Putamen (tissue), 1 donor: ENCODE results near the gene RFX3.
"Not testable (repeated sequence)": the region's sequence is repeated elsewhere in the genome, so short reads cannot be mapped to it uniquely, and the experiment has no call there.

ENCODE experiments used
- DNase-seq: peaks from one replicate; pipeline ENCODE4 v3.0.0-alpha.2; 2016; ENCODE audit warnings: low spot score

RFX3 gene

GRCh38 chr9:3359048-3359692 lies 166.6 kb downstream of the RFX3 start:
- no peak for DNase-seq

- DNase-seq = no peak
These were observed 177.6 kb downstream of the RFX3 start for GRCh38 chr9:3348169-3348568.

GRCh38 chr9:3346549-3346948 lies 179.3 kb downstream of the RFX3 start:
- no peak for DNase-seq

- DNase-seq = no peak
These were observed 182.1 kb downstream of the RFX3 start for GRCh38 chr9:3343671-3344070.

GRCh38 chr9:3342159-3342777 lies 183.5 kb downstream of the RFX3 start:
- no peak for DNase-seq

GRCh38 chr9:3337515-3338225 lies 188.1 kb downstream of the RFX3 start:
- no peak for DNase-seq

DNA sequence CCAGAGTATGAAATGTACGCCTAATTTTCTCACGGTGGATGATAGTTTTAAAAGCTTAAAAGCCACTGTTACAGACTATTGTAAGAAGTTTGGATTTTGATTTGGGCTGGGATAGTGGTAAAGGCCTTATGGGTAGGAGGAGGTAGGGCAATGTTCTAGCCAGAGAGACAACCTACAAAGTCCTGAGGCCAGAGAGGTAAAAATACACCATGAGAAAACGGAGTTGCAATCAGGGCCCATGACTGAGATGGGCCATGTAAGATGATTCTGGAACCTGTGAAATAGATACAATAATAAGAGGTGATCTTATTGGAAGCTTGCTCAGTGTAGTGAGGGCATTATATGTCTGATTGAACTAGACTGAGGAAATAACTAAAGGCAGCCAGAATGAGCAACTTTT lies 188.8 kb downstream of the RFX3 start:
- no peak for DNase-seq

GRCh38 chr9:3332802-3333201 lies 193.0 kb downstream of the RFX3 start:
- DNase-seq = no peak

DNA sequence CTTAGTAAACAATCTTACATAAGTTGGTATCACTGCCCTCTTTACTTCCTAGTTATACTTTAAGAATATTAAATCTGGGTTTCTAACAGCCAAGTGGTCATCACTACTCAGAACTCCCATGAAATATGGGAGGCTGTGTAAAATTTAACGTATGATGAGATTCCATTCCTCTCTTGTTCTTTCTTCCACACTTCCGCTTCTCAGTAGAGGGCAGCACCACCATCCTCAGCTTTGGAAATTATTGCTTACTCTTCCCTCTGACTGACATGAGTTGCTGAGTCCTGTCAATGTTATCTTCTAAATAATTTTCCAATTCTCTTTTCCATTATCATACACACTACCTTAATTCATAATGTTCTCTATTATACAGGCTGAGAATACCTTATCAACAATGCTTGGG lies 194.0 kb downstream of the RFX3 start:
- no peak for DNase-seq

DNA sequence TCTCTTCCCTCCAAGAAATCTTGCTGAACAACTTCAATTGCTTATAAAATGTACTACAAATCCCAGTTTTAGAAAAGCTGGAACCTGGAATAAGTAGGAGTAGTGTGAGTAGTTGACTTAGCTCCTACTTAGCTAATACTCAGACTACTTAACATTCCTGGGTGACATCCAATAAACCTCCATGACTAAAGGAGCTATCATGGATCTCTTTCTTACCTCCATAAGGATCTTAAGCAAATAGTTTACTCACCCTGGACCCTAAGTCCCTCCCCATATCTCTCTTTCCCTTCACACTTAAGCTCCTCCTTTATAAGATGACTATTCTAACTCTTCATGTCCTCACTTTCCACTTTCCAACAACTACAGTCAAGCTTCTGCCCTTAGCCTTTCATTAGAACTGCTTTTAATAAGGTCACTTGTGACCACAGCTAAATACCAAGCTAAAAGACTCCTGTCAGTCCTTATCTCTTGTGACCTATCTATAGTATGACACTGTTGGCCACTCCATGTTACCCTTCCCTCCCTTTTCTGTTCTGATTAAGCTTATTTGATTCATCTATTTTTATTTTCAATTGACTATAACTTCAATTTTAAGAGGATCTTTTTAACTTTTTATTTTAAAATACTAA lies 194.9 kb downstream of the RFX3 start:
- no peak for DNase-seq

DNA sequence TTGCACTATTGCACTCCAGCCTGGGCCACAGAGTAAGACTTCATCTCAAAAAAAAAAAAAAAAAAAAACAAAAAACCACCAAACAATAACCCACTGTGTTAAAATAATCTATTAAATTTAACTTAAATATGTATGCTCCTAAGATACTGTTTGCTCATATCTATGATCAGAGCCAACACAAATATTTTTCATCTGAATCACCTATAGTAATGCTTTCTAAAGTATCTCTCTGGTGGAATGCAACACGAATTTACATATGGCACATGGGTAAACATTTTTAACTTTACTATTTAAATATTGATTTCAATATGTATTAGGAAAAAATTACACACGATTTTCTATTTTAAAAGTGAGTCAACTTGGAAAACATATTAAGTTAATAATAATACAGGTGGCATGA lies 196.4 kb downstream of the RFX3 start:
- no peak for DNase-seq

DNA sequence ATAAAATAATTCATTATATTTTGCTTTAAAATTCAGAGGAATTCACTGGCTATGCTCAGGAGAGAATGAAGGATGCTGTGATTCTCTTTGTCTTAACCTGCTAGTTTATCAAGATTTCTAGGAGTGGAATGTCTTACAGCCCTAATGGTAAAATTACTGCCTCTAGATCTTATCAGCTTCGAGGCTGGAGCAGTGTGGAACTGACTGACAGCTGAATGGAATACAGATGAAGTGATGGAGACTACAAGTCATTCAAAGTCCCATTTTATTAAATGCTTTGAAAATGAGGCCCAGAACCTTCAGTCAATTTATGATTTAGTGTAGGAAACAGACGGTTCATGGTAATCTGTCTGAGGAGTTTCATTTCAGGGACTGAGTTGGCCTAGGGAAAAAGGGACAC lies 202.1 kb downstream of the RFX3 start:
- no peak for DNase-seq

DNA sequence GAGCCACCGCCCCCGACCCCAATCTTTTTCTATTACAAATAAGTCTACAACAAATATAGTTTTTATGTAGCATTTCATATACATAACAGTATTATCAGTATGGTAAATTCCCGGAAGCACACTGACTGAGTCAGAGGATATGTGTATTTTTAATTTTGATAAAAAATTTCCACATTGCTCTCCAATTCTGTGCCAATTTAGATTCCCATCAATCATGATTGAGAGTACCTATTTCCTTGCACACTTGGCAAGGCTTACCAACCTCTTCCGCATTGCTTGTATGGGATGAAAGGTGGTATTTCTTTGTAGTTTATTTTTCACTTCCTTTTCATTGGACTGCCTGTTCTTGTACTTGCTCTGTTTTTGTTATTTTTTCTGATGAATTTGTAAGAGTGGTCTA lies 204.6 kb downstream of the RFX3 start:
- no peak for DNase-seq

- DNase-seq = not testable (repeated sequence)
These were observed 213.2 kb downstream of the RFX3 start for GRCh38 chr9:3312595-3312994.

DNA sequence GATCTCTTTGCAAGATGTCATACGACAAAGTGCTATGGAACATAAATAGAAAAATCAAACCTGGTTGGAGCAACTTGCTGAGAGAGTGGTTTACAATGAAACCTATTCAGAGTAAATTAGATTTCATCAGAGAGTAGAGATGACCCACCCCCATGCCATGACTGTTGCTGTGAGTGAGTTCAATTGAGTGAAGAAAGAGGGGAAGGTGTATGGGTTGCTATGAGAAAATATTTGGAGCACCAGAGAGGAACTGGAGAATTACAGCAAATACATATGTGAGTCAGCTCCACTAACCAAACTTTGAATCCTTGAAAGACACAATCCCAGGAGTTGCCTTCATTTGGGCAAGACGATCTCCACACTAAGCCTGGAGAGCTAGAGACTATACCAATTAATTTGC lies 217.2 kb downstream of the RFX3 start:
- DNase-seq = no peak

GRCh38 chr9:3304388-3304787 lies 221.4 kb downstream of the RFX3 start:
- not testable (repeated sequence) for DNase-seq

DNA sequence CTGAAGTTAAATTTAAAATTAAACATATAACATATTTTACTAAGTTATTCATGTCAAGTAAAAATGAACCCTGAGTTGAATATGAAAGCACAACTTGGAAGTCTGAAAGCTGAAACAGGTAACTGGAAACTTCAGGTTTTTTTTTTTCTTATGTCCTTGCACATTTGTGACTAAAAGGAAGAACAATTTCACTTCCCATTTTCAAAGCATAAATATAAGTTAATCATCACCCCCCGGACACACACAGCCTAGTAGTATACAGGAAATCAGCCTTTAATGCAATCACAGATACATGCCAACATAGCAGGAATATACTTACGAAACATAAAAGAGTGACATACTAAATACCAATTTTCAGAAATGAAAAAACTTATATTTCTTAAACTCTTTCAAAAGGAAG lies 225.9 kb downstream of the RFX3 start:
- DNase-seq = no peak

- DNase-seq = no peak
These were observed 229.3 kb downstream of the RFX3 start for GRCh38 chr9:3296536-3296935.

DNA sequence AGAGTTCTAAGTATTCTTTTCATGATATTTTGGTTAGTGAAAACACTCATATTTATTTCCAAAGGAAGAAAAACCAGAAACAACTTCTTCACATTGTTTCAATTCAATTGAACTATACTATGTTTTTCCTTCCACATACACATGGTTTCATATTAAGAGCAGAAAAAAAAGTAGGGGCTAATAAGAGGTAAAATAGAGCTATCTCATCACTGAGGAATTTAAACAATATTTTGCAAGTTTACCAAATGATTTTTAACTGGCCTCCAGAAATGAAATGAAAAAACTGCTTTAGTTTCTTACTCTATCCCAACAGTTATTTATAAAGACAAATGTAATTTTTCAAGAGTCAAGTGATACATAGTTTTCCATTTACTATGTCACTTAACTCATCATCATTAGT lies 233.5 kb downstream of the RFX3 start:
- DNase-seq = no peak

DNA sequence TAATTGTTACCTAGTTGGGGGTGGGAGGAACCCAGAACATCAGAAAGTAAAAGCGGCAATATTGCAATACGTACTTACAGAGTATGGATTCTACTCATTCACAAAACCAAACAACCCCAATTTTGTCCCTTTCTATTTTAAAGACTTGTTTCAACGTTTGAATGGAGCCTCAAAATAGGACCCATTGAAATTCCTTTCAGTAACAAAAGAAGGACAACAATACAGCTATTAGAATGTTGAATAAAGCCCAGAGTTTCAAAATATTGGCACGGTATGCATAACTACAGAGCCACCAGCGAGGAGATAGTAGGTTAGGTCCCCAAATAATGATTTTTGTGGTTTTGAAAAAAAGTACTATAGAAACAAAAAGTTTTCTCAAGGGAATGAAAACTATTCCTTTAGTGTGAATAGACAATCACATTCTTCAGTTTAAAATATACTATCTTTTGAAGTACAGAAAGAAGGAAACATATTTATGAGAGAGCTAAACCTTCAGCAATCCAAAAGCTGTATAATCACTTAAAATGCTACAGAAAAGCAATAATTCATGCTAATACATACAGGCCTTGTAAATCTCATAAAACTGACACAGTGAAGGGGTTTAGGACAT lies 235.5 kb downstream of the RFX3 start:
- no peak for DNase-seq

DNA sequence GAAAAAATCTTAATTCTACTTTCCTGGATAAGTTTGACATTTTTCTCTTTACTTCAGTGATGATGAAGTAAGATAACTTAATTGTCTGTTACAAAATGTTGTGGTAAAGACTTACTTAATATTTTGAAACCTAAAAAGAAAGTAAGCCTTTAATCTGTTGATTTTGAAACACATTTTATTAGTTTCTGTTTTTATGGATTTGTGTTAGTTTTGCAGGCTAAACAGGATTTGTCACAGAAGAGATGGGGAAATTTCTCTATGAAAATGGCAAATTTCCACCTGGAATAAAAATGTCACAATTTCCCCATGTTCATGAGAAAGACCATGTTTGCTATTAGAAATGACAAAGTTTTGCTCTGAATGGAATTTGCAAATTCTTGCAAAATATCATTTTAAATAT lies 237.1 kb downstream of the RFX3 start:
- no peak for DNase-seq

DNA sequence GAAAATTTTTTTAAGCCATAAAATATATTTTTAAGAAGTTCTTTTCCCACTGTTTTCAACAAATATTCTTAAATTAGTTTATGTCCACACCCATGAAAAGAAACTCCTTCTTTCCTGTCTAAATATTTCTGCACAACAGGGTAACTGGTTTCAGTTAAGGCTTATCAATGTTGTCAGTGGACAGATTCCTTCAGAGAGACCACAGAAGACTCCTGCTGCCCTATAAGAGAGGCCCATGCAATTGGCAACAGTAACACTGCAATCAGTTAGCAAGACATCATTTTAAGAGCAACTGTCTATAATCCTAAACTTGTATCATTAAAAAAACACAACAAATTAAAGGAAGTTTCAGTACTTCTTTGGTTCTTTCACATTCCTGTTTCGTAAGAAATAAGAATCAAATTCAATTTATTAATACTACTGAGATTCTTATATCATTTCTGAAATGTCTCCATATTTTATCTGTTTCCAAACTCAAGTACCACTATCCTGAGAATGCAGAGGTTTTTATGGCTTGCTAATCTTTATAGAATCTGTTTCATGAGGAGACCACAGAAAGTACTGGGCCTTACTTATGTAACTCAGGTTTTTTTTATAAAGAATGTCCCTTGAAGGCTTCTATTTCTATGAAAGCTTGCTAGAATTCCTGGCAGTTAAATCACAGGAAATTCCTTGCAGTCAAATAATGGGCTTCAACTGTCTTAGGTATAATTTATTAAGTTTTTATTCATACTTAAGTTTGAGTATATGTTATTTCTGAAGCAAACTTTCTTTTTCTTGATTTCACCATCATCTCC lies 240.2 kb downstream of the RFX3 start:
- DNase-seq = no peak
